Neural cell (in vitro differentiated cells): ENCODE data around the gene TMLHE.
"Not testable (repeated sequence)": the region's sequence is repeated elsewhere in the genome, so short reads cannot be mapped to it uniquely, and the experiment has no call there.

Source experiments
- EP300 ChIP-seq: fragments of 450-650 bp; conservative IDR thresholded peaks from 2 replicates; pipeline ENCODE4 v1.6.1; 2014; ENCODE audit warnings: antibody characterized with exemption, mild to moderate bottlenecking, moderate library complexity; ENCODE audit not compliant: poor library complexity, severe bottlenecking
- EZH2 ChIP-seq: fragments of 200-600, 300-800 bp; shearing (Covaris generic), sonication (generic); IDR thresholded peaks from 2 replicates; pipeline ENCODE4 v1.6.1; 2014; ENCODE audit warnings: antibody characterized with exemption, low read length, borderline replicate concordance, mild to moderate bottlenecking; ENCODE audit not compliant: insufficient read depth, poor library complexity, severe bottlenecking

- TF ChIP-seq EP300, EZH2: not testable (repeated sequence)
These were observed 117.6 kb downstream of the TMLHE start for GRCh38 chrX:155495134-155495533.
